Erythroblast (primary cell): ENCODE results near the gene DUXA.
"Not testable (repeated sequence)": the region's sequence is repeated elsewhere in the genome, so short reads cannot be mapped to it uniquely, and the experiment has no call there.

Experiments
- GATA1 ChIP-seq: IDR thresholded peaks from 2 replicates; pipeline ENCODE4 v1.6.1; 2011; ENCODE audit warnings: low read depth, mild to moderate bottlenecking, control low read depth, low read length, moderate library complexity
- POLR2A ChIP-seq: IDR thresholded peaks from 2 replicates; pipeline ENCODE4 v1.6.1; 2011; ENCODE audit warnings: mild to moderate bottlenecking, low read length

DNA sequence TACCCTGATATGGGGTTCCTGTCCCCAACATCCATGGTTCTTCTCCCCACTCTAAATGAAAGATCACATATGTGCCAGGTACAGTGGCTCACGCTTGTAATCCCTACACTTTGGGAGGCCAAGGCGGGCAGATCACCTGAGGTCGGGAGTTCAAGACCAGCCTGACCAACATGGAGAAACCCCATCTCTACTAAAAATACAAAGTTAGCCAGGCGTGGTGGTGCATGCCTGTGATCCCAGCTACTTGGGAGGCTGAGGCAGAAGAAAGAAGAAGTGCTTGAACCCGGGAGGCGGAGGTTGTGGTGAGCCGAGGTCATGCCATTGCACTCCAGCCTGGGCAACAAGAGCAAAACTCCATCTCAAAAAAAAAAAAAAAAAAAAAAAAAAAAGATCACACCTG lies 53.8 kb downstream of the DUXA start:
- TF ChIP-seq POLR2A, GATA1: not testable (repeated sequence)
